Stimulated activated CD4-positive, alpha-beta T cell treated with anti-CD3 and anti-CD28 coated beads, TNF-alpha, amount 100 ng/mL, for 4 hours (primary cell): ENCODE measurements around the gene NBPF6.
"Not testable (repeated sequence)": the region's sequence is repeated elsewhere in the genome, so short reads cannot be mapped to it uniquely, and the experiment has no call there.

Source experiments
- DNase-seq, 3 experiments: peaks; one replicate each; pipeline ENCODE4 v3.0.0-alpha.2; 2020; ENCODE audit warnings: low read depth in 3 of 3

The NBPF6 gene

GRCh38 chr1:108450043-108450442 lies at the start of gene NBPF6:
Gene NBPF6, plus strand, starts transcription at chr1:108450343. Its CDS starts 259 bp downstream, at chr1:108450602.
- not testable (repeated sequence) for DNase-seq

GRCh38 chr1:108411098-108411833 lies 38.9 kb upstream of the NBPF6 start:
- not testable (repeated sequence) for DNase-seq

GRCh38 chr1:108420129-108420528 lies 30.0 kb upstream of the NBPF6 start:
- not testable (repeated sequence) for DNase-seq

- not testable (repeated sequence) for DNase-seq
Observed at GRCh38 chr1:108421061-108421916, 28.9 kb upstream of the NBPF6 start.

GRCh38 chr1:108426877-108427276 lies 23.3 kb upstream of the NBPF6 start:
- not testable (repeated sequence) for DNase-seq

GRCh38 chr1:108432002-108432401 lies 18.1 kb upstream of the NBPF6 start:
- DNase-seq = not testable (repeated sequence)

- DNase-seq = not testable (repeated sequence)
Observed at GRCh38 chr1:108433404-108433803, 16.7 kb upstream of the NBPF6 start.

GRCh38 chr1:108438536-108438935 lies 11.6 kb upstream of the NBPF6 start:
- not testable (repeated sequence) for DNase-seq

GRCh38 chr1:108454521-108454920 lies 4.4 kb downstream of the NBPF6 start:
- DNase-seq = not testable (repeated sequence)

GRCh38 chr1:108458661-108459060 lies 8.5 kb downstream of the NBPF6 start:
- DNase-seq = not testable (repeated sequence)

- DNase-seq = not testable (repeated sequence)
Observed at GRCh38 chr1:108461758-108462157, 11.6 kb downstream of the NBPF6 start.

- DNase-seq = not testable (repeated sequence)
Observed at GRCh38 chr1:108463962-108464361, 13.8 kb downstream of the NBPF6 start.

GRCh38 chr1:108466166-108466565 lies 16.0 kb downstream of the NBPF6 start:
- not testable (repeated sequence) for DNase-seq

GRCh38 chr1:108467155-108467554 lies 17.0 kb downstream of the NBPF6 start:
- DNase-seq = not testable (repeated sequence)

GRCh38 chr1:108470750-108471149 lies 20.6 kb downstream of the NBPF6 start:
- not testable (repeated sequence) for DNase-seq

- not testable (repeated sequence) for DNase-seq
Observed at GRCh38 chr1:108474516-108474915, 24.4 kb downstream of the NBPF6 start.

- no peak for DNase-seq
Observed at GRCh38 chr1:108478429-108479015, 28.4 kb downstream of the NBPF6 start.

- no peak for DNase-seq
Observed at GRCh38 chr1:108482708-108483107, 32.6 kb downstream of the NBPF6 start.

- DNase-seq = not testable (repeated sequence)
Observed at GRCh38 chr1:108485990-108486389, 35.8 kb downstream of the NBPF6 start.

GRCh38 chr1:108486707-108487106 lies 36.6 kb downstream of the NBPF6 start:
- DNase-seq = not testable (repeated sequence)

- not testable (repeated sequence) for DNase-seq
Observed at GRCh38 chr1:108495008-108495407, 44.9 kb downstream of the NBPF6 start.

GRCh38 chr1:108496856-108497255 lies 46.7 kb downstream of the NBPF6 start:
- not testable (repeated sequence) for DNase-seq
